K562 (cell line): Measurements from ENCODE around the gene ARMH1. TPM values are rescaled to one million over a fixed set of nuclear protein-coding genes. Genes with fewer than 3 reads are reported as not detected.

Source experiments
- CCNT2 ChIP-seq: IDR thresholded peaks from 2 replicates; pipeline ENCODE4 v1.6.1; 2011; ENCODE audit warnings: borderline replicate concordance, low read depth, mild to moderate bottlenecking, moderate library complexity, mixed read lengths, low read length; ENCODE audit not compliant: insufficient read length; ENCODE audit errors: extremely low read depth
- E2F6 ChIP-seq, 2 experiments: IDR thresholded peaks; 2 replicates each; pipeline ENCODE4 v1.6.1; 2011; ENCODE audit warnings: borderline replicate concordance in 1 of 2, control low read depth in 1 of 2, low read depth in 1 of 2, low read length in 1 of 2, mild to moderate bottlenecking in 1 of 2, mixed read lengths in 1 of 2, moderate library complexity in 1 of 2; ENCODE audit not compliant: insufficient read depth in 1 of 2, insufficient read length in 1 of 2, poor library complexity in 1 of 2, severe bottlenecking in 1 of 2; ENCODE audit errors: extremely low read depth in 1 of 2
- HDAC3 ChIP-seq: fragments of 450-650 bp; IDR thresholded peaks from 2 replicates; pipeline ENCODE4 v1.6.1; 2018; ENCODE audit warnings: borderline replicate concordance, mild to moderate bottlenecking, moderate library complexity; ENCODE audit not compliant: partially characterized antibody
- KLF13 ChIP-seq: fragments of 450-650 bp; IDR thresholded peaks from 2 replicates; pipeline ENCODE4 v1.6.1; 2016; ENCODE audit warnings: missing genetic modification characterization, low read depth, mild to moderate bottlenecking, missing compliant biosample characterization, moderate library complexity, borderline replicate concordance
- MTA3 ChIP-seq: fragments of 450-650 bp; formaldehyde crosslinking; IDR thresholded peaks from 2 replicates; pipeline ENCODE4 v1.6.1; 2017; ENCODE audit warnings: mild to moderate bottlenecking, borderline replicate concordance
- PRDM10 ChIP-seq: fragments of 450-650 bp; IDR thresholded peaks from 2 replicates; pipeline ENCODE4 v1.6.1; 2018; ENCODE audit not compliant: partially characterized antibody
- REST ChIP-seq, 2 experiments: fragments of 450-650 bp; formaldehyde crosslinking in 1 of 2; IDR thresholded peaks; 2 replicates each; pipeline versions ENCODE4 v1.4.0 to v1.6.1; 2014 to 2020; ENCODE audit warnings: mild to moderate bottlenecking in 2 of 2, borderline replicate concordance in 1 of 2, low read depth in 1 of 2
- polyA plus RNA-seq, 8 experiments: library from polyadenylated mRNA; depleted of rRNA in 4 of 8; stranded (reverse) in 5 of 8; unstranded in 3 of 8; fragments of >200 nt; fragmentation: Nextera tagmentation in 2 of 8; fragmentation: Illumina TruSeq in 1 of 8; extraction: Ambion mirVana in 2 of 8; extraction: Trizol in 1 of 8; gene quantifications; 2 replicates each; pipeline versions ENCODE4 v1.2.1 to v1.2.3, GENCODE V29; 2011 to 2014; ENCODE audit warnings: inconsistent platforms in 1 of 8, missing spikeins in 1 of 8
- total RNA-seq, 7 experiments: library from RNA; depleted of rRNA in 6 of 7; stranded (reverse); fragments of >200 nt in 6 of 7; fragmentation: Illumina TruSeq in 2 of 7; extraction: Trizol in 2 of 7; gene quantifications; 2 replicates each; pipeline versions ENCODE4 v1.2.1 to v1.2.3, GENCODE V29; 2011 to 2021; ENCODE audit warnings: low replicate concordance in 1 of 7

ARMH1 gene
- total and polyA plus RNA-seq, 9 of the 15 experiments (the other 6 are each of a cell fraction or from before 2014, with no cell fraction given) = 0.41 TPM; not detected in 8

- TF ChIP-seq PRDM10 (peak; percentile 55), REST (IDR thresholded peaks at IDR 0.05; ENCODE audit: borderline replicate concordance) (no peak), REST (CRISPR knock-in tag; IDR thresholded peaks at IDR 0.05; ENCODE audit: low read depth) (no peak; the same call in 1 of the 2 replicates), HDAC3 (no peak), E2F6 (IDR thresholded peaks at IDR 0.05; ENCODE audit: borderline replicate concordance in 1 of 2, extremely low read depth in 1 of 2, insufficient read depth in 1 of 2, insufficient read length in 1 of 2, low read depth in 1 of 2, low read length in 1 of 2, poor library complexity in 1 of 2, severe bottlenecking in 1 of 2) (peak; percentile 34 to 37), MTA3 (peak; percentile 27; the same call in 1 of the 2 replicates), CCNT2 (peak; percentile 46), KLF13 (0 out of 2 replicates have a peak, but pooled peaks have one; percentile 47)
These were observed at the start of gene ARMH1, which contains the start of gene TMEM53 (continued) for GRCh38 chr1:44674113-44675000.
